GM21390 (cell line): ENCODE measurements around the gene PIGK.
"Not testable (repeated sequence)": the region's sequence is repeated elsewhere in the genome, so short reads cannot be mapped to it uniquely, and the experiment has no call there.

Experiments used
- ATAC-seq: cut with Tn5 transposase; IDR thresholded peaks from one replicate; pipeline ENCODE4 v1.9.1; 2021; ENCODE audit not compliant: unreplicated experiment

PIGK gene

GRCh38 chr1:77219166-77219887 lies at the start of gene PIGK:
Gene PIGK, minus strand, starts transcription at chr1:77219430. Its CDS starts 28 bp downstream, at chr1:77219402.
- peak; percentile 97 for ATAC-seq

GRCh38 chr1:77267035-77267434 lies 47.8 kb upstream of the PIGK start:
- ATAC-seq = no peak

GRCh38 chr1:77265180-77265579 lies 46.0 kb upstream of the PIGK start:
- no peak for ATAC-seq

DNA sequence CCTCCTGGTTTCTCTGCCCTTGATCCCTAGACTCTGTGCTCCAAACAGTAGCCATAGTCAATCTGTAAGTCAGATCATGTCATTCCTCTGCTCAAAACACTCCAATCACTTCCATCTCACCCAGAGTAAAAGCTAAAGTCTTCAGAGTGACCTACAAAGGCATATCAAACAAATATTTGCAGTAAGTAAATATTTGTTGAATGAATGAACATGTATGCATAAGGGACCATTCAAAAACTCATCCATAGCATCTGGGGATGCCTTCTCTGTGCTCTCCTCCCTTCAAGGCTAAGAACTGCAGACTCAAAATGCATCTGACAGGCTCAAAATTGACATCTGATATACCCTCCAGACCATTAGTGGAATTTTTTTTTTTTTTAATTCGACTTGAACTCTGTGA lies 44.5 kb upstream of the PIGK start:
- no peak for ATAC-seq

- ATAC-seq = no peak
Measured at GRCh38 chr1:77253211-77253610, 34.0 kb upstream of the PIGK start.

DNA sequence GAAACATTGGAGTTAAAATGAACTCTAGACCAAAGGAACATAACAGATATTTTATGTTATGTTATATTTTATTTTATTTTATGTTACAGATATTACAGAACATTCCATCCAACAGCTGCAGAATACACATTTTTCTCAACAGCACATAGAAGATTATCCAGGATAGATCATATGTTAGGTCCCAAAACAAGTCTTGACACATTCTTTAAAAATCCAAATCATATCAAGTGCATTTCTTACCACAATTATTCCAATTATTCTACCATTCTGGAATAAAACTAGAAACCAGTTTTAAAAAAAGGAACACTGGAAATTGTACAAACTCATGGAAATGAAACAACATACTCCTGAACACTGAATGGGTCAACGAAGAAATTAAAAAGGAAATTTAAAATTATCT lies 30.9 kb upstream of the PIGK start:
- no peak for ATAC-seq

DNA sequence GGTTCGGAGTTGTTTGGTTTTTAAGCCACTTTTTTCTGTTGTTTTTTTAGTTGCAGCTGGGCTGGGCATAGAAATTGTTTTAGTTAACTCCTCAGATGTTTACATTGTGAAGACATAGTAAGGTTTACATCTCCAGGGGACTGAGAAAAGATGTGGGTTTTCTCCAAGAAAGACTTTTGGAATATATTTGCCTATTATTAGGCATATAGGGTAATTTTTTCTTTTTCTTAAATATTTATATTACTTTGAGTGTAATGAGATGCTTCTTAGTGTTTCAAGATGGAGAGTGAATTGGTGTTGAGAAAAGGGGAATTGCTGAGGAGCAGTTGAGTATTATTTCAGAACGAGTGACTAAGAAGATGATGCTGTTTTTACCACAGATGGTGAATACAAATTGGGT lies 26.6 kb upstream of the PIGK start:
- ATAC-seq = no peak

DNA sequence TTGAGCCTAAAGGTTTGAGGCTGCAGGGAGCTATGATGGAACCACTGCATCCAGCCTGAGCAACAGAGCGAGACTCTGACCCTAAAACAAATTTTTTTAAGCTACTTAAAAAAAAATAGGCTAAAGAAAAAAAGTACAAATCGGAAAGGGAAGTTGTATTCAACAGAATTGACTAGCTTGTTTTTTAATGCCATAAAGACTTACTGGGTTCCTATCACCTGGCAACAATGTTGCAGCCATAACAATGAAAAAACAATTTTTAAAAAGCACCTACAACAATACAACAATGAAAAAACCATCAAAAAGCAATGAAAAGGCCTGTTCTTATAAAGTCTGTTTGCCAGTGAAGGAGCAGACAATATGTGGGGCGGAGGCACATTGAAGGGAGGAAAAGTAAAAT lies 20.1 kb upstream of the PIGK start:
- no peak for ATAC-seq

- ATAC-seq = no peak
Measured at GRCh38 chr1:77238462-77238861, 19.2 kb upstream of the PIGK start.

DNA sequence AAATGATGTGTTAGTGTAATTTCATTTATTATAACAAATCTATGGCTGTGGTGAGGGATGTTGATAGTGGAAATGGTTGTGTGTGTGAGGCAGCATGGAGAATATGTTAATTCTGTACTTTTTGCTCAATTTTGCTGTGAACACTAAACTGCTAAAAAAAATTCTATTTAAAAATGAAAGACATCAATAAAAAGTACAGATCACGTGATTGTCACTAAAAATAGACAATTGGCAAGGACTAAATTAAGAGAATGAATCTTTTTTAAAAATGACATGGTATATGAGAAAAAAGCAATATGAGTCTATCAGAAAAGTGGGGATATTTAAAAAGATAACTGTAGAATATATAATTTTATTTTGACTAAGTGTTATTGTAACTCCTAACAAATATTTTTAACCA lies 15.7 kb upstream of the PIGK start:
- ATAC-seq = no peak

GRCh38 chr1:77234096-77234495 lies 14.9 kb upstream of the PIGK start:
- no peak for ATAC-seq

- ATAC-seq = no peak
Measured at GRCh38 chr1:77232829-77233228, 13.6 kb upstream of the PIGK start.

DNA sequence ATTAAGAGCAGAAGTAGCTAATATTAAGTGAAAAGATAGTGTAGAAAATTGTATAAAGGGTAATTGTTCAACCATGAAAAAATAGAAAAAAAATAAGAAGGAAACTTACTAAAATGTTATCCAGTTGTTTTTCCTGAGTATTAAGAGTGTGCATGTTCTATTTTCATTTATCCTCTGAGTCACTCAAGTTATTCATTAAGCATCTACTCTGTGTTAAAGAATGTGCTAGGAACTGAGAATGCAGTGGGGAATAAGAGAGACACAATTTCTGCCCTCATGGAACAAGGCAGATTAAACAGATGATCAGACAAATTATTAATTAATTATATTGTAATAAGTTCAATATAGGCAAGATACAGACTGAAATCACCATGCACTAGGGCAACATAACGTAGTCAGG lies 10.8 kb upstream of the PIGK start:
- ATAC-seq = no peak

GRCh38 chr1:77228836-77229235 lies 9.6 kb upstream of the PIGK start:
- no peak for ATAC-seq

GRCh38 chr1:77227381-77227780 lies 8.2 kb upstream of the PIGK start:
- ATAC-seq = no peak

DNA sequence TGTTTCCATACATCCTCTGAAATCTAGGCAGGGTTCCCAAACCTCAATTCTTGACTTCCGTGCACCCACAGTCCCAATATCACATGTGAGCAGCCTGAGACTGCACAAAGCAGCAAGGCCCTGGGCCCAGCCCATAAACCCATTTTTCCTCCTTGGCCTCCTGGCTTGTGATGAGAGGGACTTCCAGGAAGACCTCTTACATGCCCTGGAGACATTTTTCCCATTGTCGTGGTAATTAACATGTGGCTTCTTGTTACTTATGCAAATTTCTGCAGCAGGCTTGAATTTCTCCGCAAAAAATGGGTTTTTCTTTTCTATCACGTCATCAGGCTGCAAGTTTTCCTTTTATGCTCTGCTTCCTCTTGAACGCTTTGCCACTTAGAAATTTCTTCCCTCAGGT lies 3.3 kb upstream of the PIGK start:
- no peak for ATAC-seq

DNA sequence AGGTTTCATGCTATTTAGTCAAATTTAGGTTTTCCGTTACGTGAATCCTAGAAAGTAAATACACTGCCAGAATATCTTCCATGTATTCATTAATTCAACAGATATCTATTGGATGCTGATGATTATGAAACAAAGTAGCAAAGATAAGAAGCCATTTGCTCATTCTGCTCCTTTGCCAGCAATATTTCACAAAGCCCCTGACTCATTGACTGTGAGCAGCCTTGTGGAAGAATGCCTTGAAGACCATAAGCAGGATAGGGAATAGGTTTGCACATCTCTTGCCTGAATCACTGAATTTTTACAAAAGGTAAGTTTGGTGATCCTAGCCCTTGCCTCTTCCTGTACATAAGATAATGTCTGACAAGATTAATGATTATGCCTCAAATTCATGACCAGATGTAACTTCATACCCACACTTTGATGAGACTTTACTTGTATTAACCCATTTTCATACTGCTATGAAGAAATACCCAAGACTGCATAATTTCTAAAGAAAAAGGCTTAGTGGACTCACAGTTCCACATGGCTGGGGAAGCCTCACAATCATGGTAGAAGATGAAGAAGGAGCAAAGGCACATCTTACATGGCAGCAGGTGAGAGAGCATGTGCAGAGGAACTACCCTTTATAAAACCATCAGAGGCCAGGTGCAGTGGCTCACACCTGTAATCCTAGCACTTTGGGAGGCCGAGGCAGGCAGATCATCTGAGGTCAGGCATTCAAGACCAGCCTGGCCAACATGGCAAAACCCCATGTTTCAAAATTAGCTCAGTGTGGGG lies 1.6 kb upstream of the PIGK start:
- no peak for ATAC-seq

DNA sequence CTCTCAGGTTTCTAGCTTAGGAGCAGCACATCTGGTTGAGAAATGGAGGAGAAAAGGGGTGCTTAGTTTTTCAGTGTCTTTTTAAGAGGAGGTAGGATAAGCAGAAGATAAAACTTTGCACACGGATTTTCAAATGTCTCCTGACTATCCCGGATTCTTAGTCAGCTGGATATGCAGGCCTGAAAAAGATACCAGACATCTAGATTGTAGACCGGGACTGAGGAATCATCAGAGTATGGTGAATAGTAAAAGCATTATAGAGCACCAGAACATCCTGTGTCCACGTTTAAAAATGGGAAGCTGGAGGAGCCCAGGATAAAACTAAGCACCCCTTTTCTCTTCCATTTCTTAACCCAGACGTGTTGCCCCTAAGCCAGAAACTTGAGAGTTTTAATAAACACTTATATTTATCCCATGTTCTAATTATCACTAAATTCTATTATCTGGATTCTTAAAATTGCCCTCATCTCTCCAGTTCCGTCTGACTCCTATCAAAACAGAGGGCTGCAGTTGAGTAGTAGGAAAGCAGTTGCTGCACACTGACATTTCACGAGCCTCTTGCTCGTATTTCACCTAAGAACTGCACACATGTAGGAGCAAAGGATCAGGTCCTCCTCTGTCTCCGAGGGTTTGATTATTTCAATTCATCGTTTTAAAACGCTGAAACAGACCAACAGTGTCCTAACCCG lies 609 bp downstream of the PIGK start:
- ATAC-seq = peak; percentile 36

- not testable (repeated sequence) for ATAC-seq
Measured at GRCh38 chr1:77204043-77204442, 15.2 kb downstream of the PIGK start.

- no peak for ATAC-seq
Measured at GRCh38 chr1:77202751-77203150, 16.5 kb downstream of the PIGK start.

DNA sequence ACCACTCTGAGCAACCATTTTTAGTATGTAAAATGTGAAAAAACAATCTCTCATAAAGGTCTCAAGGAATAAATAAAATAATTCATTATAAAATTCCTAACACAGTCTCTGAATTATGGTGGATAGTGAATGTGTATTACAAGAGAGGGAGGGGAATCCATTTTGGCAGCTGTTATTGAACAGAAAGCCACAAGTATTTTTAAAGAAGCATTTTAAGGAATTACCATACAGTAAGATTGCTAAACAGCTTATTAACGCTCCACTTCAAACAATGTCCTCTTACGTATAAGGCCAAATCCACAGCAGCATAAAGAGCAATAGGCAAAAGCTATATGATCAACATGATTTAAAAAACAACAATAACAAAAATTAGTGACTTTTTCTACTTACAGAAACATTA lies 18.4 kb downstream of the PIGK start:
- no peak for ATAC-seq

DNA sequence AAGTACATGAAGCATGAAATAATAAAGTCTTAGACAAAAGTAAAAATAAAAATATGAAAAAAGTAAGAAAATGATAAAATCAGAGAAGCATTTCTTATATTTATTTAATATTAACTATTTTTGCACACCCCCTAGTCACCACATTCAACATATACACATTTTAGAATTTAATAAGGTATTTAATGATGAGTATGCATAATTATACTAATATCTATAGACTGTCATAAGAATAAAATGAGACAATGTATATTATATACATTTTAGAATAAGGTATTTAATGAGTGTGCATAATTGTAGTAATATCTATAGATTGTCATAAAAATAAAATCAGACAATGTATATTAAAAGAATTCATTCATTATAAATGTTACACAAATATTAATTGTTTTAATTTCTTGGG lies 18.9 kb downstream of the PIGK start:
- no peak for ATAC-seq
